Measurements from ENCODE around the gene MARK1. TPM values are rescaled to one million over a fixed set of nuclear protein-coding genes. Genes with fewer than 3 reads are reported as not detected.
A peak's percentile ranks its signal among the peaks of the same experiment; 100 is the strongest.

Gene MARK1
- 34.8 TPM for total RNA-seq

DNA sequence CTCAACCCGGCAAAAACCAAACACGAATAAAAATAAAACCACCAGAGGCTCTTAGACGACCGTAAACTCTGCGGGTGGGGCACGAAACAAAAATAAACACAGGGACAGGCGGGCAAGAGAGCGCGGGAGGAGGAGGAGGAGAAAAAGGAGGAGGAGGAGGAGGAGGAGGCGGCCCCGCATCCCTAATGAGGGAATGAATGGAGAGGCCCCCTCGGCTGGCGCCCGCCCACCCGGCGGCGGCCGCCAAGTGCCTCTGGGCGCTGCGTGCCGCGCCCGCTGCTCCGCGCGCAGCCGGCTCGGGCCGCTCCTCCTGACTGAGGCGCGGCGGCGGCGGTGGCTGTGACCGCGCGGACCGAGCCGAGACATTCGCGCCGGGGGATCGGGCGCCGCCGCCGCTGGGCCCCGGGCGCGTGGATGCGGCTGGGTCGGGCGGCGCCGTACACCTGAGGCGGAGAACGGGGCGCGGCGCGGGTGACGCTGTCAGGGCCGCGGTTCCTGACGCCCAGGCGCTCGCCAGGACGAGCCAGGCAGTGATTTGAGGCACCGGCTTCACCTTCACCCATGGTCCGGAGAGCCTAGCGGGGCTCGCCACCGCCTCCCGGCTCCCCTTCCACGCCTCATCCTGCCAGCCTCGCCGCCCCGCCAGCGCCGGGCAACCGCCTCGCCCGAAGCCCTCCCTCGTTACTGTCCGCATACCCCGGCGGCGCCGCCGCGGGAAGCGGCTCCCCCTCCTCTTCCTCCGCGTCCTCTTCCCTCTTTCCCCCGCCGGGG lies at the start of gene MARK1:
MARK1 (plus strand) TSS at position 229 of the 771 bp plus-strand sequence. CDS start 687 bp downstream, outside the sequence.
- DNase-seq (ENCODE audit: low spot score) = peak; percentile 81

GRCh38 chr1:220483700-220484099 lies 44.2 kb upstream of the MARK1 start:
- no peak for DNase-seq (ENCODE audit: low spot score)

GRCh38 chr1:220484135-220484534 lies 43.8 kb upstream of the MARK1 start:
- DNase-seq (ENCODE audit: low spot score) = no peak

DNA sequence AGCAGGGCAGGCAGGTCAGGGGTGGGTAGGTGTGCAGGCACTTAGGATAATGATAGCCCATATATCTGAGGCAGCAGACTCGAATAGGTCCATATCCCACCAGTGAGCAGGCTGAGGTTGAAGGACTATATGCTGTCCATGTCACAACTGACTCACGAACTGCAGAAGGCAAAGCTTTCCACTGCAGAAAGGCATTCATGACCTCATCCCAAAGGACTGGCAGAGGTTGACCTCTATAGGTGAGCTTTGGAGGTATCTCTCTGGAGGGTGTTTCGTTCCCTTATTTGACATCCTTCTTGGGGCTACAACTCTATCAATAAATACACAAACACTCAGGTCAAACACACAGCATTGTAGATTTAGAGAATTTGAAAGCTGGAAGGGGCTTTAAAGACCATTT lies 42.8 kb upstream of the MARK1 start:
- DNase-seq (ENCODE audit: low spot score) = no peak

GRCh38 chr1:220485791-220486190 lies 42.1 kb upstream of the MARK1 start:
- no peak for DNase-seq (ENCODE audit: low spot score)

DNA sequence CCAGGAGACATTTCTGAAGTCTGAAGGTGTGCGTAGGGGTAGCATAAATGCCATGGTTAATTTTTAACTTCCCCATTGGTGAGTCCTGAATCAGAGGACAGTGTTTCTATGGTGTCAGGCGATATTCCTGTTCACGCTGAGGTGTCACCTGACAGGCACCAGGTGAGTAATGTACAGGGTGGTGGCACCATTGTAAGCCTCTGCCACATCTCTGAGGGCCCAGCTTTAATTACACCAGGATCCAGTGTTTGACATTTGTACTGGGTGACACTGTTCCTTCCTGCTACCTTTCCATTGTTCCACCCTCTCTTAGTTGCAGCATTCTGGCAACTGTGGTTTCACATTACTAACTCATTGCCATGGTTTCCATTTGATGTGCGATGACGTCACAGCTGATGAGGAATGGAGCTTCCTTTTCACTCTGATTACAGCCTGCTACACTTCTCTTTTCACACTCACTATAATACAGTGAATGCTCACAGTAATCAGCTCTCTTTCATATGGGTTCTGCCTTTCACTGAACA lies 40.6 kb upstream of the MARK1 start:
- DNase-seq (ENCODE audit: low spot score) = peak; percentile 47

DNA sequence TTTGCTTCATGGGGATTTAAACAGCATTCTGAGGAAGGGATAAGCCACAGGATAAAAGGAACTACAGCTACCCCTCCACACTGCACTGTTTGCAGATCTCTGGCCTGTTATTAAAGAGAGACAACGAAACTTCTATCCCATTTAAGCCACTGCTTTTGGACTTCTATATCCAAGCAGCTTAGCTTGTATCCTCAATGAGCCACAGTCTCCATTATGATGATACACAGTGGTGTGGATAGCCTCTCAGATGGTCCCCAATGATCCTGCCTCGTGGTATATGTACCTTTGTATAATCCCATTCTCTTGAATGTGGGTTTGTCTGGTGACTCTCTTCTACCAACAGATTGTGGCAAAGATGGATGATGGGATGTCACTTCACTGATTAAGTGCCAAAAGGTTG lies 36.0 kb upstream of the MARK1 start:
- DNase-seq (ENCODE audit: low spot score) = no peak

DNA sequence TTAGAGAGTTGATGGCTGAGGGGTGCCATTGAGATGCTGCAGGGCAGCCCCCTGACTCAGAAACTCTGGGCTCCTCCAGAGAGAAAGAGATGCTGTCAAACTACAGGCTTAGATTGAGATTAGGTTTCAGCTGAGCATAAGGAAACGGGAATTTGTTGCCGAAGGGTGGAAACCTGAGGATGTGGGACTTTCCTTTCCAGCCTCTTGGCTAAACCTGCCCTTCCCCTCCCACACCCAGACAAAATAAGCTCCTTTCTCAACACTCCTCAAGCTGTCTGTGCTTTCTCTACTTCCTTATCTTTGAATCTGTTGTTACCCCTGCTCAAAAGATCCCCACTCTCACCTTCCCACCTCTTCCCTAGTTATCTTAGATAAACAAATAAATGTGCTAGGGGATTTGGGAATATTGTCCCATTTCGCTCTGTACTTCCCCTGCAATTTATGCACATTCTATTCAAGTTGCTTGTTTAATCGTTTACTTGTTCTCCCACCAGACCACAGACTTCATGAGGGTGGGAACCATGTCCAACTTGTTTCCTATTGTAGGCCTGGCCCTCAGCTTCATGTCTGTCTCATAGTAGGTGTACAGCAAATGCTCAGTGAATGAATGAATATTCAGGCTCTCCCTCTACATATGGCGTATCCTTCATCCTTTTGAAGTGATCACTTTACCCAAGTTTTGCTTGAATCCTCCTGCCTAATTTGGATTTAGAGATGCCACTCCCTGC lies 30.6 kb upstream of the MARK1 start:
- no peak for DNase-seq (ENCODE audit: low spot score)

DNA sequence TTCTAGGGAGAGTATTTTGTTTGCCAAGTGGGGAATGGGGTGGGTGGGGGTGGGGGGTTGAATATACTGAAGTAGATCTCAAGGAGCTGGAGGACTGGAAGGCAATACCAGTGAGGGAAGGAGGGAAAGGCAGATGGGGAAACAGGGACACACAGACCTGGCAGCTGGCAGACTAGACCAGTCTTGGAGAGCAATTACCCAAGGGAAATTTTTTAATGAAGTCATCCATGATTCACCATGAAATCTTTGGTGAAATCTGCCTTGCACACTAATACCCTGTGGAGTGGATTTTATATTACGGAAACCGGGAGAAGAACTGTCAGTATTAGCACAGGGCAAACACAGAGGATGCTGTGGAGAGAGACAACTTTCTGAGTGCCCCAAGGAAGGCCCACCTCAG lies 29.7 kb upstream of the MARK1 start:
- DNase-seq (ENCODE audit: low spot score) = no peak

- DNase-seq (ENCODE audit: low spot score) = no peak
Observed at GRCh38 chr1:220500372-220500771, 27.6 kb upstream of the MARK1 start.

- DNase-seq (ENCODE audit: low spot score) = no peak
Observed at GRCh38 chr1:220504329-220504728, 23.6 kb upstream of the MARK1 start.

- no peak for DNase-seq (ENCODE audit: low spot score)
Observed at GRCh38 chr1:220507085-220507484, 20.9 kb upstream of the MARK1 start.

DNA sequence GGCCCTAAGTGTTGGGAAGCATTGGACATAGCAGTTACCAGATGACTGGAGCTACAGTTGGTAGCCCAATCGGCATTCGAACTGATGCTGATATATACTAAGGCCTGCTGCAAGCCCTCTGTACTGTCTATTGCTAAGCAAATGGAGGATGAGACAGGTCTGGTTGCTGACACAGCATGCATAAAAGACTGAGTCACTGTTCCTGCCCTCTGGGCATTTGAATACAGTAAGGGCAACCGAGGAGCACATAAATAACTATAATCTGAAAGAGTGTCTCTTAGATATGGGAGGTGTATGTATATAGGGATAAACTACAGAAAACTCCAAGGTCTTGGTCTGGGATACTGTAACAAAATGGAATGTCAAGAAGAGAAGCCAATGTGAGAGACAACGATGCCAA lies 16.8 kb upstream of the MARK1 start:
- DNase-seq (ENCODE audit: low spot score) = no peak

GRCh38 chr1:220511785-220512184 lies 16.2 kb upstream of the MARK1 start:
- no peak for DNase-seq (ENCODE audit: low spot score)

GRCh38 chr1:220513834-220514233 lies 14.1 kb upstream of the MARK1 start:
- no peak for DNase-seq (ENCODE audit: low spot score)

GRCh38 chr1:220514256-220514655 lies 13.7 kb upstream of the MARK1 start:
- DNase-seq (ENCODE audit: low spot score) = no peak

- no peak for DNase-seq (ENCODE audit: low spot score)
Observed at GRCh38 chr1:220516014-220516721, 11.8 kb upstream of the MARK1 start.

- no peak for DNase-seq (ENCODE audit: low spot score)
Observed at GRCh38 chr1:220516722-220517042, 11.3 kb upstream of the MARK1 start.

DNA sequence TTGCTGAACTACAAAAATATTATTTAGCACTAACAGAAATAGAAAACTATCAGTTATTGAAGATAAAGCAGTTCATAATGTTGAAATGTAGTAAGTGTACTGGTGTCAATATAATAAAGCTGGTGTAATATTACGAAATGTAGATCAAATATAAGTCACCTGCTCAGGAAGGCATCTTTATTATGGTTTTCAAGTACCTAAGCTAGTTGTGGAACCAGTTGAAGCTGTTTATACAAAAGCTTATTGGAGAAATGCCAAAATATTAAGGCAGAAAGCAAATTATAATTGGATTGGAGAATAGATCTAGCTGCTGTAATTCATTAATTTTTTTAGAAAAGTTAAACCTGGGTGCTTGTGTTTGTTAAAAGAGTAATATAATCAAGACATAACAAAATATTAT lies 6.2 kb upstream of the MARK1 start:
- no peak for DNase-seq (ENCODE audit: low spot score)

DNA sequence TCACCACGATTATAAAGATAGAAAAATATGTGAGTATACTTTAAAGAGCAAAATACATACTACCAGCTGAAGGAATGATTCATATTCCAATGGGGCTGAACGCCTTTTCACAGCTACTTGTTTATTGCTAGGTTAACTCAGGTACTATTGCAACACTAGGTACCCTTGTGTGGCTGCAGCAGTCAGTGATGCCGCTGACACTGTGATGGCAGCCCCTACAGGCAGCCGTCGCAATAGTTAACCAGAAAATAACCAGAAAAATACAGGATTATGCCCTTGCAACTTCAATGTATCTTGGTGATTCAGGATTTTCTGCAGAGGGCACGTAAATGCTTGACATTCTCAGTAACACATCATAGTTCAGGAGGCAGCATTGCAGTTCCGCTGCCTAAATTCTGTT lies 1.6 kb upstream of the MARK1 start:
- no peak for DNase-seq (ENCODE audit: low spot score)

DNA sequence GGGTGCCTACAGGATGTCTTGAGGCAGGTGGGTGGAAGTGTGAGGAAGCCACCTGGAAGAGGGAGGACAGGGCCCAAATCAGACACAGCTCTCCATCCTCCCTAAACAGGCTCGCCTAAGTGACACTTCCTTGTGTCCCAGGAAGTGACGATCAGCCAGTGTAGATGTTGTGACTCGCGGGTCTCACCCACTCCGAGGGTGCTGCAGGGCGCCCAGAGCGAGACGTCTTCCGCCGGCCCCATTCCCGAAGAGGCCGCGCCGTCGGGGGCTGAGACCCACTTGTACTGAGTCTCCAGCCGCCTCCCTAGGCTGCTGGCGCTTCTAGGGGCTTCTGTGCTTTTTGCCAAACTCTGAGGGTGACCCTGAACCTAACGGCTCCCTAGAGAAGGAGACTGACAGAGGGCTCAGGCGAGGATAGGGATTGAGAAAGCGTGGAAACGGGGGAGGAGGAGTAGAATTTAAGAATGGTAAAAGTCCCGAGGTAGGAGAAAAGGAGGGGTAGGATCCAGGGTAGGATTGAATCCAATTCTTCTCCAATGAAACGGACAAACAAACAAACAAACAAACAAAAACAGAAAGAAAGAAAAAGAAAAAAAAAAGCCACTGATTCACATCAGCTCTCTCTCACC lies 543 bp upstream of the MARK1 start:
- peak; percentile 63 for DNase-seq (ENCODE audit: low spot score)

All from ureter (tissue), 1 donor.